HepG2 (cell line): ENCODE data around the gene FYB2. TPM values are rescaled to one million over a fixed set of nuclear protein-coding genes. Genes with fewer than 3 reads are reported as not detected.

ENCODE experiments used
- FOSL2 ChIP-seq: sonication (generic); formaldehyde crosslinking; IDR thresholded peaks from 2 replicates; pipeline ENCODE4 v1.4.0; 2020; ENCODE audit warnings: missing genetic modification reagents
- FOXK1 ChIP-seq: sonication (generic); formaldehyde crosslinking; IDR thresholded peaks from 2 replicates; pipeline ENCODE4 v1.4.0; 2020; ENCODE audit warnings: low read depth, missing genetic modification reagents, borderline replicate concordance
- GPN1 ChIP-seq: sonication (generic); formaldehyde crosslinking; IDR thresholded peaks from 2 replicates; pipeline ENCODE4 v1.5.1; 2020; ENCODE audit warnings: missing genetic modification reagents, borderline replicate concordance
- ISL2 ChIP-seq: sonication (generic); formaldehyde crosslinking; IDR thresholded peaks from 2 replicates; pipeline ENCODE4 v1.5.0; 2020; ENCODE audit warnings: missing genetic modification reagents
- KLF12 ChIP-seq: sonication (generic); formaldehyde crosslinking; IDR thresholded peaks from 2 replicates; pipeline ENCODE4 v1.4.0; 2020; ENCODE audit warnings: missing genetic modification reagents, borderline replicate concordance
- NR2F1 ChIP-seq, 2 experiments: fragments of 450-650 bp in 1 of 2; formaldehyde crosslinking in 1 of 2; IDR thresholded peaks; 2 replicates each; pipeline versions ENCODE4 v1.5.0 to v1.6.1; 2016 to 2020; ENCODE audit warnings: mild to moderate bottlenecking in 1 of 2, missing compliant biosample characterization in 1 of 2, missing genetic modification reagents in 1 of 2, moderate library complexity in 1 of 2
- RFX3 ChIP-seq: IDR thresholded peaks from 2 replicates; pipeline ENCODE4 v1.6.1; 2016; ENCODE audit warnings: missing biosample characterization, missing genetic modification reagents
- TCF7L2 ChIP-seq: IDR thresholded peaks from 2 replicates; pipeline ENCODE4 v1.6.1; 2011; ENCODE audit warnings: mild to moderate bottlenecking, low read depth, low read length, moderate library complexity
- ZNF782 ChIP-seq: sonication (generic); formaldehyde crosslinking; IDR thresholded peaks from 2 replicates; pipeline ENCODE4 v1.4.0; 2020; ENCODE audit warnings: missing genetic modification reagents, mild to moderate bottlenecking, borderline replicate concordance
- ZNF790 ChIP-seq: sonication (generic); formaldehyde crosslinking; IDR thresholded peaks from 2 replicates; pipeline ENCODE4 v1.8.0; 2022; ENCODE audit warnings: missing genetic modification reagents, mild to moderate bottlenecking, borderline replicate concordance
- polyA plus RNA-seq, 8 experiments: library from polyadenylated mRNA; depleted of rRNA in 3 of 8; stranded (reverse) in 7 of 8; unstranded in 1 of 8; fragments of >200 nt; fragmentation: Illumina TruSeq in 4 of 8; extraction: Trizol in 4 of 8; gene quantifications; 2 replicates each; pipeline versions ENCODE4 v1.2.1 to v1.2.3, GENCODE V29; 2011 to 2016; ENCODE audit warnings: low read depth in 4 of 8, missing spikeins in 1 of 8, mixed read lengths in 1 of 8; ENCODE audit not compliant: insufficient read depth in 1 of 8
- total RNA-seq, 5 experiments: library from RNA; depleted of rRNA; stranded (reverse); fragments of >200 nt; fragmentation: Illumina TruSeq; extraction: Trizol; gene quantifications; 2 replicates each; pipeline ENCODE4 v1.2.3, GENCODE V29; 2016; ENCODE audit warnings: low read depth in 1 of 5
- TF ChIP-seq, protein P1 (sequence below): IDR thresholded peaks from 2 replicates; pipeline ENCODE4 v1.6.1; 2016
- TF ChIP-seq, protein P2 (sequence below): IDR thresholded peaks from 2 replicates; pipeline ENCODE4 v1.6.1; 2016; ENCODE audit warnings: low read depth, control low read depth
- TF ChIP-seq, protein P3 (sequence below): sonication (generic); formaldehyde crosslinking; IDR thresholded peaks from 2 replicates; pipeline ENCODE4 v1.5.0; 2020; ENCODE audit warnings: mild to moderate bottlenecking, missing genetic modification reagents, borderline replicate concordance
- TF ChIP-seq, protein P4 (sequence below): sonication (generic); IDR thresholded peaks from 2 replicates; pipeline ENCODE4 v1.6.1; 2016; ENCODE audit warnings: low read depth, borderline replicate concordance

The FYB2 gene
- total and polyA plus RNA-seq, 2 of the 13 experiments (the other 11 are each of a cell fraction or from before 2014, with no cell fraction given) = 1.2 to 2.7 TPM

DNA sequence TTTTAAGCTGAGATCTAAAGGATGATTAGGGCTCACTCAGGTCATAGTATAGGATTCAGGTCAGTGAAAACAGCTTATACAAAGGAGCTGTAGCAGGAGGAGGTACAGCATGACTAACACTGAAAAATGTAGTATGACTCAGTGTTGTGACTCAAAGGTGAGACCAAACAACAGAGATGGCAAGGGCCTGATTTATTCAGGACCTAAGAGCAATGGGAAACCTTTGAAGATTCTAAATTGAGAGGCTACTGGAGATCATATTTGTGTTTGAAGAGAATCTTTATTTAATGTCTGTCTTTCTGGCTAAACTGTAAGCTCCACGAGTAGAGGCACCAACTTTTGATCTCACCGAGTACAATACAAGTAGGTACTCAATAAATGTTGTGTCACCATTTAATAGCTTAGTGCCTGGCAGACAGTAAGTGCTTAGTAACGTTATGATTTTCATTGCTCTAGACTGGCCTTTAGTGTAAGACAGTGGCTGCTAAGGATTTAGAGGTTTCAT is 130.6 kb downstream of the FYB2 start (continued):
- TF ChIP-seq, protein P1, sequence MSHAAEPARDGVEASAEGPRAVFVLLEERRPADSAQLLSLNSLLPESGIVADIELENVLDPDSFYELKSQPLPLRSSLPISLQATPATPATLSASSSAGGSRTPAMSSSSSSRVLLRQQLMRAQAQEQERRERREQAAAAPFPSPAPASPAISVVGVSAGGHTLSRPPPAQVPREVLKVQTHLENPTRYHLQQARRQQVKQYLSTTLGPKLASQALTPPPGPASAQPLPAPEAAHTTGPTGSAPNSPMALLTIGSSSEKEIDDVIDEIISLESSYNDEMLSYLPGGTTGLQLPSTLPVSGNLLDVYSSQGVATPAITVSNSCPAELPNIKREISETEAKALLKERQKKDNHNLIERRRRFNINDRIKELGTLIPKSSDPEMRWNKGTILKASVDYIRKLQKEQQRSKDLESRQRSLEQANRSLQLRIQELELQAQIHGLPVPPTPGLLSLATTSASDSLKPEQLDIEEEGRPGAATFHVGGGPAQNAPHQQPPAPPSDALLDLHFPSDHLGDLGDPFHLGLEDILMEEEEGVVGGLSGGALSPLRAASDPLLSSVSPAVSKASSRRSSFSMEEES (CRISPR knock-in tag) = 0 out of 2 replicates have a peak, but pooled peaks have one; percentile 43
- TF ChIP-seq KLF12 (CRISPR knock-in tag) (no peak), RFX3 (no peak), NR2F1 (CRISPR knock-in tag; IDR thresholded peaks at IDR 0.05) (peak in 1 of 2 experiments; percentile 83; a peak in 2 of 4 replicates), ZNF782 (CRISPR knock-in tag) (no peak), GPN1 (CRISPR knock-in tag) (no peak), ZNF790 (CRISPR knock-in tag) (no peak), ISL2 (CRISPR knock-in tag) (peak; percentile 81), TCF7L2 (no peak; the same call in 1 of the 2 replicates), FOSL2 (CRISPR knock-in tag) (peak; percentile 99), FOXK1 (CRISPR knock-in tag) (peak; percentile 60; the same call in 1 of the 2 replicates)
- TF ChIP-seq, protein P2, sequence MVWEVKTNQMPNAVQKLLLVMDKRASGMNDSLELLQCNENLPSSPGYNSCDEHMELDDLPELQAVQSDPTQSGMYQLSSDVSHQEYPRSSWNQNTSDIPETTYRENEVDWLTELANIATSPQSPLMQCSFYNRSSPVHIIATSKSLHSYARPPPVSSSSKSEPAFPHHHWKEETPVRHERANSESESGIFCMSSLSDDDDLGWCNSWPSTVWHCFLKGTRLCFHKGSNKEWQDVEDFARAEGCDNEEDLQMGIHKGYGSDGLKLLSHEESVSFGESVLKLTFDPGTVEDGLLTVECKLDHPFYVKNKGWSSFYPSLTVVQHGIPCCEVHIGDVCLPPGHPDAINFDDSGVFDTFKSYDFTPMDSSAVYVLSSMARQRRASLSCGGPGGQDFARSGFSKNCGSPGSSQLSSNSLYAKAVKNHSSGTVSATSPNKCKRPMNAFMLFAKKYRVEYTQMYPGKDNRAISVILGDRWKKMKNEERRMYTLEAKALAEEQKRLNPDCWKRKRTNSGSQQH (CRISPR knock-in tag) = no peak
- TF ChIP-seq, protein P3, sequence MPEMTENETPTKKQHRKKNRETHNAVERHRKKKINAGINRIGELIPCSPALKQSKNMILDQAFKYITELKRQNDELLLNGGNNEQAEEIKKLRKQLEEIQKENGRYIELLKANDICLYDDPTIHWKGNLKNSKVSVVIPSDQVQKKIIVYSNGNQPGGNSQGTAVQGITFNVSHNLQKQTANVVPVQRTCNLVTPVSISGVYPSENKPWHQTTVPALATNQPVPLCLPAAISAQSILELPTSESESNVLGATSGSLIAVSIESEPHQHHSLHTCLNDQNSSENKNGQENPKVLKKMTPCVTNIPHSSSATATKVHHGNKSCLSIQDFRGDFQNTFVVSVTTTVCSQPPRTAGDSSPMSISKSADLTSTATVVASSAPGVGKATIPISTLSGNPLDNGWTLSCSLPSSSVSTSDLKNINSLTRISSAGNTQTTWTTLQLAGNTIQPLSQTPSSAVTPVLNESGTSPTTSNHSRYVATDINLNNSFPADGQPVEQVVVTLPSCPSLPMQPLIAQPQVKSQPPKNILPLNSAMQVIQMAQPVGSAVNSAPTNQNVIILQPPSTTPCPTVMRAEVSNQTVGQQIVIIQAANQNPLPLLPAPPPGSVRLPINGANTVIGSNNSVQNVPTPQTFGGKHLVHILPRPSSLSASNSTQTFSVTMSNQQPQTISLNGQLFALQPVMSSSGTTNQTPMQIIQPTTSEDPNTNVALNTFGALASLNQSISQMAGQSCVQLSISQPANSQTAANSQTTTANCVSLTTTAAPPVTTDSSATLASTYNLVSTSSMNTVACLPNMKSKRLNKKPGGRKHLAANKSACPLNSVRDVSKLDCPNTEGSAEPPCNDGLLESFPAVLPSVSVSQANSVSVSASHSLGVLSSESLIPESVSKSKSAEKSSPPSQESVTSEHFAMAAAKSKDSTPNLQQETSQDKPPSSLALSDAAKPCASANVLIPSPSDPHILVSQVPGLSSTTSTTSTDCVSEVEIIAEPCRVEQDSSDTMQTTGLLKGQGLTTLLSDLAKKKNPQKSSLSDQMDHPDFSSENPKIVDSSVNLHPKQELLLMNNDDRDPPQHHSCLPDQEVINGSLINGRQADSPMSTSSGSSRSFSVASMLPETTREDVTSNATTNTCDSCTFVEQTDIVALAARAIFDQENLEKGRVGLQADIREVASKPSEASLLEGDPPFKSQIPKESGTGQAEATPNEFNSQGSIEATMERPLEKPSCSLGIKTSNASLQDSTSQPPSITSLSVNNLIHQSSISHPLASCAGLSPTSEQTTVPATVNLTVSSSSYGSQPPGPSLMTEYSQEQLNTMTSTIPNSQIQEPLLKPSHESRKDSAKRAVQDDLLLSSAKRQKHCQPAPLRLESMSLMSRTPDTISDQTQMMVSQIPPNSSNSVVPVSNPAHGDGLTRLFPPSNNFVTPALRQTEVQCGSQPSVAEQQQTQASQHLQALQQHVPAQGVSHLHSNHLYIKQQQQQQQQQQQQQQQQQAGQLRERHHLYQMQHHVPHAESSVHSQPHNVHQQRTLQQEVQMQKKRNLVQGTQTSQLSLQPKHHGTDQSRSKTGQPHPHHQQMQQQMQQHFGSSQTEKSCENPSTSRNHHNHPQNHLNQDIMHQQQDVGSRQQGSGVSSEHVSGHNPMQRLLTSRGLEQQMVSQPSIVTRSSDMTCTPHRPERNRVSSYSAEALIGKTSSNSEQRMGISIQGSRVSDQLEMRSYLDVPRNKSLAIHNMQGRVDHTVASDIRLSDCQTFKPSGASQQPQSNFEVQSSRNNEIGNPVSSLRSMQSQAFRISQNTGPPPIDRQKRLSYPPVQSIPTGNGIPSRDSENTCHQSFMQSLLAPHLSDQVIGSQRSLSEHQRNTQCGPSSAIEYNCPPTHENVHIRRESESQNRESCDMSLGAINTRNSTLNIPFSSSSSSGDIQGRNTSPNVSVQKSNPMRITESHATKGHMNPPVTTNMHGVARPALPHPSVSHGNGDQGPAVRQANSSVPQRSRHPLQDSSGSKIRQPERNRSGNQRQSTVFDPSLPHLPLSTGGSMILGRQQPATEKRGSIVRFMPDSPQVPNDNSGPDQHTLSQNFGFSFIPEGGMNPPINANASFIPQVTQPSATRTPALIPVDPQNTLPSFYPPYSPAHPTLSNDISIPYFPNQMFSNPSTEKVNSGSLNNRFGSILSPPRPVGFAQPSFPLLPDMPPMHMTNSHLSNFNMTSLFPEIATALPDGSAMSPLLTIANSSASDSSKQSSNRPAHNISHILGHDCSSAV (CRISPR knock-in tag) = no peak
- TF ChIP-seq, protein P4, sequence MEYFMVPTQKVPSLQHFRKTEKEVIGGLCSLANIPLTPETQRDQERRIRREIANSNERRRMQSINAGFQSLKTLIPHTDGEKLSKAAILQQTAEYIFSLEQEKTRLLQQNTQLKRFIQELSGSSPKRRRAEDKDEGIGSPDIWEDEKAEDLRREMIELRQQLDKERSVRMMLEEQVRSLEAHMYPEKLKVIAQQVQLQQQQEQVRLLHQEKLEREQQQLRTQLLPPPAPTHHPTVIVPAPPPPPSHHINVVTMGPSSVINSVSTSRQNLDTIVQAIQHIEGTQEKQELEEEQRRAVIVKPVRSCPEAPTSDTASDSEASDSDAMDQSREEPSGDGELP = peak; percentile 33; the same call in 1 of the 2 replicates
